ENCODE results near the gene ASCL5. TPM values are rescaled to one million over a fixed set of nuclear protein-coding genes. Genes with fewer than 3 reads are reported as not detected.
"Not testable (repeated sequence)": the region's sequence is repeated elsewhere in the genome, so short reads cannot be mapped to it uniquely, and the experiment has no call there.

The ASCL5 gene
- total RNA-seq, 2 donors from 2014 or later, result not detected

DNA sequence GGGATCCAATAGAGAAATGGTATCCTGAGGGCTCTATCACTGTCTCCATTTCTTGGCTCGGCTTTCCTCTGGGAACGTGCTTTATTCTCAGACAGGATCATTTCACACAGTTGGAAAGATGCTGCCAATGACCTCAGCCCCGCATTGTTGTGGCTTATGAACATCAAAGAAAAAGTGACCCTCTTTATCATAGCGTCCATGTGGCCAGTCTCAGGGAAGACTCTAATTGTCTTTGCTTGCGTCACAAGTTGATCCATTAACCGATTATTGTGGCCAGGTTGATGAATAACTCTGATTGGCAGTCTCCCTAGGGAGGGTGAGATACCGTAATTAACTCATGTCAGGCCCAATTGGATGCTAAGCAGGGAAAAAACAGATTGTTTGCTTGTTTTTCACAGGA lies 37.7 kb upstream of the ASCL5 start:
- no peaks in the 10 kb centered on the region for H3K9me3 ChIP-seq
- no peaks in the 10 kb centered on the region for H3K27me3 ChIP-seq
- no peak for TF ChIP-seq CTCF (IDR thresholded peaks at IDR 0.05)
- no peak overlapping the region for H3K27ac ChIP-seq
- no peak overlapping the region for H3K4me3 ChIP-seq
- DNase-seq (ENCODE audit: low spot score), result no peak
- H3K4me1 ChIP-seq, result no peaks in the 10 kb centered on the region
- H3K36me3 ChIP-seq, result no peaks in the 10 kb centered on the region

GRCh38 chr1:201163707-201164106 lies 36.7 kb upstream of the ASCL5 start:
- TF ChIP-seq CTCF (IDR thresholded peaks at IDR 0.05), result no peak
- Histone ChIP-seq H3K9me3 (no peaks in the 10 kb centered on the region), H3K36me3 (no peaks in the 10 kb centered on the region), H3K4me3 (no peak overlapping the region), H3K4me1 (no peaks in the 10 kb centered on the region), H3K27me3 (no peaks in the 10 kb centered on the region), H3K27ac (no peak overlapping the region)
- no peak for DNase-seq (ENCODE audit: low spot score)

- not testable (repeated sequence) for H3K4me1 ChIP-seq; DNase-seq (ENCODE audit: low spot score)
Observed at GRCh38 chr1:201163036-201163435, 36.1 kb upstream of the ASCL5 start.

DNA sequence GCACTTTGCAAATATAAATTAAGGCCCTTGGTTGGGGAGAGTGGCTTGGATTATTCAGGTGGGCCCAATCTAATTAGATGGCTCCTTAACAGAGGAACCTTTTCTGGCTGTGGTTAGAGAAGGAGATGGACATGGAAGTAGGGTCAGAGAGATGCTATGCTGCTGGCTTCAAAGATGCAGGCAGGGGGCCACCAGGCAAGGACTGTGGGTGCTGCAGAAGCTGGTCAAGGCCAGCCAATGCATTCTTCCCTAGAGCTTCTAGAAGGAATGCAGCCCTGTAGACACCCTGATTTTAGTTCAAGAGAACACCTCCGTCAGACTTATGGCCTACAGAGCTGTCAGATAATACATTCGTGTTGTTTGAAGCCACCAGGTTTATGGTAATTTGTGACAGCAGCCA lies 31.0 kb upstream of the ASCL5 start:
- no peaks in the 10 kb centered on the region for H3K9me3 ChIP-seq
- no peaks in the 10 kb centered on the region for H3K36me3 ChIP-seq
- peaks cover 0 to 18% of the 10 kb centered on the region in 2 donors for H3K4me1 ChIP-seq
- H3K27ac ChIP-seq, result no peak overlapping the region
- DNase-seq (ENCODE audit: low spot score), result no peak
- no peaks in the 10 kb centered on the region for H3K27me3 ChIP-seq
- TF ChIP-seq CTCF (IDR thresholded peaks at IDR 0.05), result no peak
- H3K4me3 ChIP-seq, result no peak overlapping the region

More at GRCh38 chr1:201163036-201163435, 36.1 kb upstream of the ASCL5 start:
- H3K36me3 ChIP-seq, H3K9me3 ChIP-seq, H3K27ac ChIP-seq, H3K27me3 ChIP-seq, H3K4me3 ChIP-seq: not testable (repeated sequence)

- Histone ChIP-seq H3K27ac (no peak overlapping the region), H3K4me3 (no peak overlapping the region), H3K27me3 (no peaks in the 10 kb centered on the region), H3K4me1 (peaks cover 0 to 20% of the 10 kb centered on the region in 2 donors), H3K9me3 (no peaks in the 10 kb centered on the region), H3K36me3 (no peaks in the 10 kb centered on the region)
- no peak for DNase-seq (ENCODE audit: low spot score)
- no peak for TF ChIP-seq CTCF (IDR thresholded peaks at IDR 0.05)
Observed at GRCh38 chr1:201156819-201157218, 29.8 kb upstream of the ASCL5 start.

DNA sequence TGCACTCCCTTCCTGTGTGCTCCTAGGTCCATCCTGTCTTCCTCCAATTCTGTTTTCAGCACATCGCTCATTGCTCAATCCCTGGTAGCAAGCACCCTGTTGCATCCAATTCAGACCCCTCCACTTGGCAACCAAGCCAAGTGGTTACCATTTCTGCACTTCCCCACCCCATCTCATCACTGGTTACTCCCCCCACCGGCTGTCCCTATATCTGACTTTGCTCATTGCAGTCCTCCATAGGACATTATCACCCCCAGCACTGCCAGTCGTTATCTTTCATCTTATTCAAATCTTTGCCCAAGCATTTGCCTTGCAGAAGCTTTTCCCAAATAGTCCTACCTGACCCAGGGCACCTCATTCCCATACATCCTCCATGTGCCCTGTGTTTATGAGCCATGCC lies 29.4 kb upstream of the ASCL5 start:
- Histone ChIP-seq H3K4me3 (no peak overlapping the region), H3K27me3 (no peaks in the 10 kb centered on the region), H3K36me3 (peaks cover 4% of the 10 kb centered on the region), H3K27ac (no peak overlapping the region), H3K4me1 (peaks cover 0 to 20% of the 10 kb centered on the region in 2 donors), H3K9me3 (no peaks in the 10 kb centered on the region)
- no peak for TF ChIP-seq CTCF (IDR thresholded peaks at IDR 0.05)
- DNase-seq (ENCODE audit: low spot score), result no peak

Measured in right atrium auricular region (tissue), 2 donors.